Common myeloid progenitor, CD34-positive (primary cell): ENCODE data around the gene HS6ST3.

Source experiments
- CTCF ChIA-PET: fragments of 350-600 bp; sonication (Branson Sonifier 250); formaldehyde crosslinking; loops from one replicate; lab custom pipeline; 2021; ENCODE audit warnings: antibody characterized with exemption; lab: Charles Lee
- POLR2A ChIA-PET: fragments of 350-600 bp; sonication (Branson Sonifier 250); formaldehyde crosslinking; loops from one replicate; lab custom pipeline; 2021; ENCODE audit warnings: antibody characterized with exemption; lab: Charles Lee
- DNase-seq, 3 donors: peaks; one replicate each; pipeline versions ENCODE4 v3.0.0 to v3.0.0-alpha.2; 2013
- H3K27ac ChIP-seq, 2 experiments: 1 replicate in 1 of 2; 2 replicates in 1 of 2; pipeline ENCODE4 v1.7.0; 2013; ENCODE audit warnings: inconsistent platforms in 2 of 2, low read length in 2 of 2, mild to moderate bottlenecking in 2 of 2, low read depth in 1 of 2, moderate library complexity in 1 of 2; ENCODE audit not compliant: severe bottlenecking in 2 of 2, insufficient read depth in 1 of 2, poor library complexity in 1 of 2
- H3K27me3 ChIP-seq, 5 experiments: replicated peaks in 2 of 5; 1 replicate in 3 of 5; 2 replicates in 2 of 5; pipeline versions ENCODE4 v1.6.1 to v1.7.0; 2013; ENCODE audit warnings: low read length in 4 of 5, mild to moderate bottlenecking in 2 of 5, moderate library complexity in 2 of 5, inconsistent platforms in 1 of 5; ENCODE audit not compliant: insufficient read depth in 5 of 5, control insufficient read depth in 4 of 5
- H3K36me3 ChIP-seq, 4 experiments: 1 replicate in 2 of 4; 2 replicates in 2 of 4; pipeline versions ENCODE4 v1.6.1 to v1.7.0; 2013; ENCODE audit warnings: low read length in 3 of 4, control low read depth in 1 of 4, mild to moderate bottlenecking in 1 of 4; ENCODE audit not compliant: control insufficient read depth in 4 of 4, insufficient read depth in 4 of 4
- H3K4me1 ChIP-seq, 4 experiments: 1 replicate in 3 of 4; 2 replicates in 1 of 4; pipeline versions ENCODE4 v1.6.1 to v1.7.1; 2013; ENCODE audit warnings: low read length in 3 of 4, mild to moderate bottlenecking in 3 of 4, control low read depth in 1 of 4, inconsistent platforms in 1 of 4, moderate library complexity in 1 of 4; ENCODE audit not compliant: control insufficient read depth in 4 of 4, insufficient read depth in 4 of 4; ENCODE audit errors: control extremely low read depth in 1 of 4
- H3K4me3 ChIP-seq, 7 experiments: 1 replicate in 4 of 7; 2 replicates in 3 of 7; pipeline versions ENCODE4 v1.5.1 to v1.7.0; 2013; ENCODE audit warnings: mild to moderate bottlenecking in 7 of 7, low read length in 6 of 7, moderate library complexity in 6 of 7, inconsistent platforms in 2 of 7, low read depth in 2 of 7, control low read depth in 1 of 7; ENCODE audit not compliant: insufficient read depth in 4 of 7, control insufficient read depth in 1 of 7; ENCODE audit errors: extremely low read depth in 1 of 7
- H3K9me3 ChIP-seq, 5 experiments: 1 replicate in 4 of 5; 2 replicates in 1 of 5; pipeline versions ENCODE4 v1.6.1 to v1.7.1; 2013; ENCODE audit warnings: low read length in 4 of 5, mild to moderate bottlenecking in 2 of 5, inconsistent platforms in 1 of 5, low read depth in 1 of 5, moderate library complexity in 1 of 5; ENCODE audit not compliant: control insufficient read depth in 4 of 5, insufficient read depth in 2 of 5; ENCODE audit errors: control extremely low read depth in 1 of 5
- WGBS: methylation state at CpG from one replicate; pipeline ENCODE4 v1.1.5; 2013; ENCODE audit not compliant: insufficient coverage; 5-methylcytosine and 5-hydroxymethylcytosine counted together

Gene HS6ST3

DNA sequence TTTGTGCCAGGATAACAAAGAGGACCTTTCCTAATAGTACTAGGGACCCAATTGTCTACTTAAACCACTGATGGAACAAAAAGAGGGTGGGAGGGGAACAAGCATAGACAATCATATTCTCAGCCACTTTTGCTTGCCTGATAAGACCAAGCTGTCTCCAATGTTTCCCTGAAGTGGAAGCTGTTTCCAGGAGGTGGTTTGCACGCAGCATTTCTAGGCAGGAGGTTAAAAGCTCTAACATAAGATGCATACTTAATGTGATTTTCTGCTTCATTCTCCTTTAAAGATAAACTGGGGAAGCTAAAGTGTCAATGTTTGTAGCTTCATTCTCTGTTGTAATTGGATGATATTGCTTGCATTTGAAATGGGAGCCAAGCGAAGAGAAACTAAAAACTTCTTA lies 442.9 kb downstream of the HS6ST3 start:
- Histone ChIP-seq H3K9me3 (peaks cover 0 to 1% (median 0%) of the 10 kb centered on the region in 5 experiments), H3K36me3 (no peaks in the 10 kb centered on the region), H3K27me3 (no peaks in the 10 kb centered on the region), H3K27ac (no peak overlapping the region), H3K4me1 (no peaks in the 10 kb centered on the region), H3K4me3 (no peak overlapping the region)
- ChIA-PET CTCF (no interaction called here), POLR2A (no interaction called here)
- DNase-seq: no peak
- 100% methylated on average over 2 of the region's 2 CpGs for WGBS

GRCh38 chr13:96533408-96533807 lies 443.5 kb downstream of the HS6ST3 start:
- DNase-seq: no peak
- Histone ChIP-seq H3K27me3 (no peaks in the 10 kb centered on the region), H3K4me3 (no peak overlapping the region), H3K4me1 (no peaks in the 10 kb centered on the region), H3K9me3 (peaks cover 0 to 1% (median 0%) of the 10 kb centered on the region in 5 experiments), H3K36me3 (no peaks in the 10 kb centered on the region), H3K27ac (no peak overlapping the region)
- WGBS: 82% methylated on average over 7 of the region's 7 CpGs
- ChIA-PET CTCF (no interaction called here), POLR2A (no interaction called here)

- no peak overlapping the region for H3K4me3 ChIP-seq
- ChIA-PET CTCF (no interaction called here), POLR2A (no interaction called here)
- no peaks in the 10 kb centered on the region for H3K27me3 ChIP-seq
- no peak for DNase-seq
- no peaks in the 10 kb centered on the region for H3K4me1 ChIP-seq
- WGBS: 92% methylated on average over 2 of the region's 2 CpGs
- no peaks in the 10 kb centered on the region for H3K36me3 ChIP-seq
- H3K27ac ChIP-seq: no peak overlapping the region
- no peaks in the 10 kb centered on the region for H3K9me3 ChIP-seq
Observed at GRCh38 chr13:96539791-96540190, 449.9 kb downstream of the HS6ST3 start.

DNA sequence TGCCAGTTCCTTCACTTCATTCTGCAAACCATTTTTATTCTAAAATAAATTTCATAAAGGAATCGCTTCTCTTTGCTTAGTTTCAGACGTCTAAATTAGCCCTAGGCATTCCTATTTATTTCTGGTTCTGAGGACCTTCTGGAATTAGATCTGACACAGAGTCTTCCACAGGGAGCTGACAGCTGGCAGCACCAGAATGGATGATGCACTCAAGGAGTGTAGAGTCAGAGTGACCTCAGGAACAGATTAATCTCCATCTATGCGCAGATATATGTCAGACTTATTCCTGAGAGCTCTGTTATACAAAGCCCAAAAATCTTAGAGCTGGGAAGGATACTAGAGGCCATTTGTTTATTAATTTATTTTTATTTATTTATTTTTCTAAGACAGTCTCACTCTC lies 450.8 kb downstream of the HS6ST3 start:
- Histone ChIP-seq H3K4me1 (no peaks in the 10 kb centered on the region), H3K4me3 (no peak overlapping the region), H3K27me3 (no peaks in the 10 kb centered on the region), H3K27ac (no peak overlapping the region), H3K36me3 (no peaks in the 10 kb centered on the region), H3K9me3 (no peaks in the 10 kb centered on the region)
- ChIA-PET POLR2A (no interaction called here), CTCF (no interaction called here)
- no peak for DNase-seq
- 95% methylated on average over 2 of the region's 3 CpGs for WGBS

- Histone ChIP-seq H3K36me3 (no peaks in the 10 kb centered on the region), H3K27me3 (no peaks in the 10 kb centered on the region), H3K27ac (no peak overlapping the region), H3K4me3 (no peak overlapping the region), H3K4me1 (no peaks in the 10 kb centered on the region), H3K9me3 (no peaks in the 10 kb centered on the region)
- WGBS: 100% methylated on average over 1 of the region's 2 CpGs
- ChIA-PET CTCF (no interaction called here), POLR2A (no interaction called here)
- no peak for DNase-seq
Observed at GRCh38 chr13:96542986-96543385, 453.1 kb downstream of the HS6ST3 start.

DNA sequence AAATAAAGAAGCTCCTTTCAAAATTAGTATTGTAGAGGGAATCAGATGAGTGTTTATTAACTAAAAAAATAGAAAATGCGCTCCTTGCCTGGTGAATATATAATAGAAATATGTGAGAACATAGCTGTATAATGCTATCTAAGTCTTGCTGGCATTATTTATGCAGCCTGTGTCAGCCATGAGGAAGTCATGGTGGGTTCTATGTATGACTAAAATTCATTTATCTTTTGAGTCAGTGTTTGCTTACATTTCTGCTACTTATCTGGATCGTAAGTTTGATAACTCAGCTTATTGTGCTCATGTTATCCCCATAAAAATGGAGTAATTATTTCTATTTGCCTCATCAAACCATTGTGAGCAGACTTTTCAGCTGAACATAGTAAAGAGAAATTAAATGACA lies 455.1 kb downstream of the HS6ST3 start:
- Histone ChIP-seq H3K27ac (no peak overlapping the region), H3K9me3 (no peaks in the 10 kb centered on the region), H3K4me3 (no peak overlapping the region), H3K36me3 (no peaks in the 10 kb centered on the region), H3K27me3 (no peaks in the 10 kb centered on the region), H3K4me1 (no peaks in the 10 kb centered on the region)
- WGBS: 100% methylated on average over 1 of the region's 2 CpGs
- ChIA-PET POLR2A (no interaction called here), CTCF (no interaction called here)
- DNase-seq: no peak

GRCh38 chr13:96546463-96546862 lies 456.6 kb downstream of the HS6ST3 start:
- ChIA-PET POLR2A (no interaction called here), CTCF (no interaction called here)
- 100% methylated on average over 1 of the region's 3 CpGs for WGBS

More at GRCh38 chr13:96546463-96546862, 456.6 kb downstream of the HS6ST3 start:
- H3K36me3 ChIP-seq: no peaks in the 10 kb centered on the region
- H3K9me3 ChIP-seq: no peaks in the 10 kb centered on the region
- no peak overlapping the region for H3K4me3 ChIP-seq
- H3K4me1 ChIP-seq: no peaks in the 10 kb centered on the region
- no peak overlapping the region for H3K27ac ChIP-seq
- no peaks in the 10 kb centered on the region for H3K27me3 ChIP-seq
- DNase-seq: no peak
